CD8-positive, alpha-beta memory T cell (primary cell): ENCODE measurements around the gene TRIM9. TPM values are rescaled to one million over a fixed set of nuclear protein-coding genes. Genes with fewer than 3 reads are reported as not detected.
A peak's percentile ranks its signal among the peaks of the same experiment; 100 is the strongest.

Source experiments
- CTCF ChIA-PET: fragments of 350-600 bp; sonication (Branson Sonifier 250); formaldehyde crosslinking; loops from one replicate; lab custom pipeline; 2021; ENCODE audit warnings: antibody characterized with exemption; lab: Charles Lee
- POLR2A ChIA-PET: fragments of 350-600 bp; sonication (Branson Sonifier 250); formaldehyde crosslinking; loops from one replicate; lab custom pipeline; 2021; ENCODE audit warnings: antibody characterized with exemption; lab: Charles Lee
- DNase-seq, 5 donors: peaks; one replicate each; pipeline versions ENCODE4 v3.0.0 to v3.0.0-alpha.2; 2020 to 2022; ENCODE audit warnings: mixed read lengths in 1 of 5
- H3K27ac ChIP-seq: one replicate; pipeline ENCODE4 v1.7.0; 2013; ENCODE audit warnings: low read depth, mild to moderate bottlenecking, low read length, moderate library complexity
- H3K27me3 ChIP-seq: 2 replicates; pipeline ENCODE4 v1.7.0; 2013; ENCODE audit warnings: low read length, mild to moderate bottlenecking; ENCODE audit not compliant: insufficient read depth, poor library complexity, severe bottlenecking
- H3K36me3 ChIP-seq: 2 replicates; pipeline ENCODE4 v1.7.0; 2013; ENCODE audit warnings: mild to moderate bottlenecking, low read length, moderate library complexity; ENCODE audit not compliant: insufficient read depth
- H3K4me1 ChIP-seq: 2 replicates; pipeline ENCODE4 v1.7.0; 2013; ENCODE audit warnings: mild to moderate bottlenecking, low read length, moderate library complexity; ENCODE audit not compliant: insufficient read depth
- H3K4me3 ChIP-seq: 2 replicates; pipeline ENCODE4 v1.7.0; 2013; ENCODE audit warnings: mild to moderate bottlenecking, low read length
- H3K9me3 ChIP-seq: 2 replicates; pipeline ENCODE4 v1.7.0; 2013; ENCODE audit warnings: mild to moderate bottlenecking, low read length
- H3K27ac Mint-ChIP-seq, 8 donors: one replicate each; pipeline ENCODE4 v1.8.0; 2020 to 2021; ENCODE audit warnings: mixed read lengths in 8 of 8, mild to moderate bottlenecking in 6 of 8, inconsistent platforms in 3 of 8, moderate library complexity in 3 of 8
- H3K27me3 Mint-ChIP-seq, 2 donors: one replicate each; pipeline ENCODE4 v1.8.0; 2020 to 2021; ENCODE audit warnings: mixed read lengths in 2 of 2, mild to moderate bottlenecking in 1 of 2, moderate library complexity in 1 of 2
- H3K36me3 Mint-ChIP-seq, 3 donors: one replicate each; pipeline ENCODE4 v1.8.0; 2020 to 2021; ENCODE audit warnings: mixed read lengths in 3 of 3, inconsistent platforms in 1 of 3, mild to moderate bottlenecking in 1 of 3
- H3K4me1 Mint-ChIP-seq, 3 donors: one replicate each; pipeline ENCODE4 v1.8.0; 2020 to 2021; ENCODE audit warnings: mixed read lengths in 3 of 3, inconsistent platforms in 1 of 3, mild to moderate bottlenecking in 1 of 3
- H3K4me3 Mint-ChIP-seq, 7 donors: one replicate each; pipeline ENCODE4 v1.8.0; 2020 to 2021; ENCODE audit warnings: mixed read lengths in 7 of 7, mild to moderate bottlenecking in 6 of 7, moderate library complexity in 4 of 7, inconsistent platforms in 2 of 7
- H3K9me3 Mint-ChIP-seq, 5 donors: one replicate each; pipeline ENCODE4 v1.8.0; 2020 to 2022; ENCODE audit warnings: mixed read lengths in 5 of 5, mild to moderate bottlenecking in 3 of 5, moderate library complexity in 2 of 5, inconsistent platforms in 1 of 5
- polyA plus RNA-seq: library from polyadenylated mRNA; unstranded; fragments of 300-500 nt; fragmentation: Illumina TruSeq; gene quantifications from one replicate; pipeline ENCODE4 v1.2.3, GENCODE V29; 2021
- total RNA-seq, 2 experiments: library from RNA; stranded (reverse); gene quantifications; one replicate each; pipeline ENCODE4 v1.2.3, GENCODE V29; 2021

TRIM9 gene
- total and polyA plus RNA-seq, 3 experiments from 2014 or later = 0.05 to 1.0 (median 0.85) TPM

GRCh38 chr14:50931559-50931958, 163.3 kb downstream of the TRIM9 start:
- H3K27ac Mint-ChIP-seq = no peak overlapping the region
- H3K36me3 ChIP-seq = no peaks in the 10 kb centered on the region
- no peak overlapping the region for H3K4me3 Mint-ChIP-seq
- no peak for DNase-seq
- CTCF ChIA-PET = no interaction called here
- POLR2A ChIA-PET = no interaction called here
- H3K27me3 ChIP-seq = no peaks in the 10 kb centered on the region
- no peaks in the 10 kb centered on the region for H3K9me3 Mint-ChIP-seq
- H3K9me3 ChIP-seq = no peaks in the 10 kb centered on the region
- H3K27ac ChIP-seq = no peak overlapping the region
- no peaks in the 10 kb centered on the region for H3K36me3 Mint-ChIP-seq
- peaks cover 5 to 60% of the 10 kb centered on the region in 2 donors for H3K27me3 Mint-ChIP-seq
- H3K4me1 ChIP-seq = no peaks in the 10 kb centered on the region
- H3K4me1 Mint-ChIP-seq = no peaks in the 10 kb centered on the region
- no peak overlapping the region for H3K4me3 ChIP-seq

GRCh38 chr14:50929506-50929905, 165.4 kb downstream of the TRIM9 start:
- H3K9me3 Mint-ChIP-seq = no peaks in the 10 kb centered on the region
- no peak overlapping the region for H3K4me3 Mint-ChIP-seq
- no peaks in the 10 kb centered on the region for H3K36me3 Mint-ChIP-seq
- DNase-seq = no peak
- H3K27ac ChIP-seq = no peak overlapping the region
- ChIA-PET CTCF (no interaction called here), POLR2A (no interaction called here)
- H3K9me3 ChIP-seq = no peaks in the 10 kb centered on the region
- H3K4me1 ChIP-seq = no peaks in the 10 kb centered on the region
- H3K36me3 ChIP-seq = no peaks in the 10 kb centered on the region
- H3K4me3 ChIP-seq = no peak overlapping the region
- no peaks in the 10 kb centered on the region for H3K27me3 ChIP-seq
- no peak overlapping the region for H3K27ac Mint-ChIP-seq
- H3K4me1 Mint-ChIP-seq = no peaks in the 10 kb centered on the region
- peaks cover 3 to 61% of the 10 kb centered on the region in 2 donors for H3K27me3 Mint-ChIP-seq

GRCh38 chr14:50928002-50928635, 166.8 kb downstream of the TRIM9 start:
- POLR2A ChIA-PET = no interaction called here
- H3K4me1 Mint-ChIP-seq = no peaks in the 10 kb centered on the region

GRCh38 chr14:50926851-50927386, 168.0 kb downstream of the TRIM9 start:
- ChIA-PET CTCF (no interaction called here), POLR2A (no interaction called here)
- H3K9me3 Mint-ChIP-seq = no peaks in the 10 kb centered on the region
- no peak for DNase-seq
- peaks cover 0 to 50% of the 10 kb centered on the region in 2 donors for H3K27me3 Mint-ChIP-seq
- H3K27ac ChIP-seq = peak overlapping the region; percentile 4
- H3K27ac Mint-ChIP-seq = no peak overlapping the region
- H3K9me3 ChIP-seq = no peaks in the 10 kb centered on the region
- no peaks in the 10 kb centered on the region for H3K36me3 Mint-ChIP-seq
- H3K4me1 Mint-ChIP-seq = no peaks in the 10 kb centered on the region
- no peak overlapping the region for H3K4me3 ChIP-seq
- no peak overlapping the region for H3K4me3 Mint-ChIP-seq
- no peaks in the 10 kb centered on the region for H3K27me3 ChIP-seq
- H3K4me1 ChIP-seq = no peaks in the 10 kb centered on the region
- no peaks in the 10 kb centered on the region for H3K36me3 ChIP-seq

More at GRCh38 chr14:50928002-50928635, 166.8 kb downstream of the TRIM9 start:
- Mint-ChIP-seq H3K36me3 (no peaks in the 10 kb centered on the region), H3K27me3 (peaks cover 3 to 54% of the 10 kb centered on the region in 2 donors), H3K9me3 (no peaks in the 10 kb centered on the region), H3K27ac (no peak overlapping the region), H3K4me3 (no peak overlapping the region)
- Histone ChIP-seq H3K9me3 (no peaks in the 10 kb centered on the region), H3K4me1 (no peaks in the 10 kb centered on the region), H3K4me3 (no peak overlapping the region), H3K27ac (no peak overlapping the region), H3K36me3 (no peaks in the 10 kb centered on the region), H3K27me3 (no peaks in the 10 kb centered on the region)
- CTCF ChIA-PET = no interaction called here
- no peak for DNase-seq

Other genes with a start within 250 kb of the TRIM9 start
- not detected for gene ABHD12B, start 223.1 kb downstream of the TRIM9 start, total RNA-seq
- gene ABHD12B, start 223.1 kb downstream of the TRIM9 start, polyA plus RNA-seq = not detected
- gene PYGL, start 150.6 kb downstream of the TRIM9 start, total RNA-seq = under 1 TPM; 0.44 to 0.81 TPM
- gene PYGL, start 150.6 kb downstream of the TRIM9 start, polyA plus RNA-seq = not detected
- gene TMX1, start 145.1 kb upstream of the TRIM9 start, total RNA-seq = 10 to 100 TPM; 51.8 to 55.1 TPM
- 43.3 TPM for gene TMX1, start 145.1 kb upstream of the TRIM9 start, polyA plus RNA-seq